Measurements from ENCODE around the gene LYRM1.

LYRM1 gene

DNA sequence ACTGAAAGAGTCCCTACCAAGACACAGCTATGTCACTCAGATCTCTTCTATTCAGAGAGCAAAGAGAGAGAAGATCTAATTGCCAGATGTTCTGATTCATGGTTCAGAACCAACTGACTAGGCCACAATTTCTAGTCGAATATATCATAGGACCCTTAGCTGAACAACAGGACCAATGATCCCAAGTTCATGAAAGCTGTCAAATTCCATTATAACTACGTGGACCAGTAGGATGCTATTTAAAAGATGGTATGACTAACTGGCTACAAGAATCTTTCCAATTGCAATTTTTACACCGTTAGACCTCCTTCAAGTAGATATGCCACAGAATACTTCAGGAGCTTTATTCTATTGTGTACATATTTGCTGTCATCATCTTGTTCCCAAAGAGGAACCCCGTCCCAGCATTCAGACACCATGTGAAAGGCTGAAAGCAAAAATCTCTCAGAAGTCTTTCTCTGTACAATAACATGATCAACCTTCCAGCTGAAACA lies 26.4 kb upstream of the LYRM1 start:
- in situ Hi-C loops (cut with HindIII; ENCODE audit: low pct_ligation_motif_present, low sequenced_read_pairs), result no loop called here
- no peak overlapping the region for H3K4me3 ChIP-seq (ENCODE audit: low read depth, low read length)
- no peaks in the 10 kb centered on the region for H3K27me3 ChIP-seq (replicated peaks)
- peak overlapping the region; percentile 46 for H3K27ac ChIP-seq
- TF ChIP-seq, protein P1, sequence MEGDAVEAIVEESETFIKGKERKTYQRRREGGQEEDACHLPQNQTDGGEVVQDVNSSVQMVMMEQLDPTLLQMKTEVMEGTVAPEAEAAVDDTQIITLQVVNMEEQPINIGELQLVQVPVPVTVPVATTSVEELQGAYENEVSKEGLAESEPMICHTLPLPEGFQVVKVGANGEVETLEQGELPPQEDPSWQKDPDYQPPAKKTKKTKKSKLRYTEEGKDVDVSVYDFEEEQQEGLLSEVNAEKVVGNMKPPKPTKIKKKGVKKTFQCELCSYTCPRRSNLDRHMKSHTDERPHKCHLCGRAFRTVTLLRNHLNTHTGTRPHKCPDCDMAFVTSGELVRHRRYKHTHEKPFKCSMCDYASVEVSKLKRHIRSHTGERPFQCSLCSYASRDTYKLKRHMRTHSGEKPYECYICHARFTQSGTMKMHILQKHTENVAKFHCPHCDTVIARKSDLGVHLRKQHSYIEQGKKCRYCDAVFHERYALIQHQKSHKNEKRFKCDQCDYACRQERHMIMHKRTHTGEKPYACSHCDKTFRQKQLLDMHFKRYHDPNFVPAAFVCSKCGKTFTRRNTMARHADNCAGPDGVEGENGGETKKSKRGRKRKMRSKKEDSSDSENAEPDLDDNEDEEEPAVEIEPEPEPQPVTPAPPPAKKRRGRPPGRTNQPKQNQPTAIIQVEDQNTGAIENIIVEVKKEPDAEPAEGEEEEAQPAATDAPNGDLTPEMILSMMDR (IDR thresholded peaks at IDR 0.05; ENCODE audit: low read depth, low read length, missing control alignments), result no peak
- DNase-seq, result no peak
- H3K36me3 ChIP-seq (replicated peaks), result no peaks in the 10 kb centered on the region

DNA sequence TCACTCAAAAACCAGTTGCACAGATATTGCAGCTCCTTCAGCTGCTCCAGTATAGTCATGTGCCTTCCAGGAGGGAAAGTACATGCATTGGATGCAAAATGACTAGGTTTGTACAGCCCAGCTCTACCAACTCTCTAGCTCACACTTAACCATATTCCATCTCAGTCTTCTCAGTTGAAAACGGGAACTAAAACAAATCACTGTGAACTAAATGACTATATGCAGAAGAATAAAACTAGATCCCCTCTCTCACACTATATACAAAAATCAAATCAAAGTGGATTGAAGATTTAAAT lies 25.3 kb upstream of the LYRM1 start:
- TF ChIP-seq, protein P1 (IDR thresholded peaks at IDR 0.05; ENCODE audit: low read depth, low read length, missing control alignments), result no peak

DNA sequence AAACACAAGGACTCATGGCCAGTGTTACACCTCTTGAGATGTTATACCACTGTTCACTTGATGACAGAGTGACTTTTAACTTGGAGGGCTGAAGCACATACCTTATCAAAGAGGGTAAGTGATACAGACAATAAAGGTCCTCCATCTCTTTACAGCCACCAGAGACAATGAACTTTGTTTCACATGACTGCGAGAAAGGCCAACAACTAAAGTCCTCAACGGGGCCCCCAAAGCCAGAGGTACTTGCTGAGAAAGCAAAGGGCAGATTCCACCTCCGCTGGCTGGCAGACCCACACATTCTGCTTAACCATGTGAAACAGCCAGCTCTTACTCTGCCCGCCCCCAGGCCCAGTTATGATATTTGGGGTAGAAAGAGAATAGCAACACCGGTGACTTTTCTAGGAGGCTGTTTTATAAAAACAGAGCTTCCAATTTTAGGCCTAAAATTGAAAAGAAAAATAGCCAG lies 21.9 kb upstream of the LYRM1 start:
- TF ChIP-seq, protein P1 (IDR thresholded peaks at IDR 0.05; ENCODE audit: low read depth, low read length, missing control alignments), result no peak
- in situ Hi-C loops (cut with HindIII; ENCODE audit: low pct_ligation_motif_present, low sequenced_read_pairs), result no loop called here
- Histone ChIP-seq H3K4me3 (ENCODE audit: low read depth, low read length) (no peak overlapping the region), H3K27me3 (replicated peaks) (no peaks in the 10 kb centered on the region), H3K36me3 (replicated peaks) (no peaks in the 10 kb centered on the region), H3K27ac (peak overlapping the region; percentile 47)
- DNase-seq, result no peak

More for the DNA sequence above, 25.3 kb upstream of the LYRM1 start:
- Histone ChIP-seq H3K4me3 (ENCODE audit: low read depth, low read length) (no peak overlapping the region), H3K27ac (no peak overlapping the region), H3K36me3 (replicated peaks) (no peaks in the 10 kb centered on the region), H3K27me3 (replicated peaks) (no peaks in the 10 kb centered on the region)
- DNase-seq, result no peak
- in situ Hi-C loops (cut with HindIII; ENCODE audit: low pct_ligation_motif_present, low sequenced_read_pairs), result no loop called here

DNA sequence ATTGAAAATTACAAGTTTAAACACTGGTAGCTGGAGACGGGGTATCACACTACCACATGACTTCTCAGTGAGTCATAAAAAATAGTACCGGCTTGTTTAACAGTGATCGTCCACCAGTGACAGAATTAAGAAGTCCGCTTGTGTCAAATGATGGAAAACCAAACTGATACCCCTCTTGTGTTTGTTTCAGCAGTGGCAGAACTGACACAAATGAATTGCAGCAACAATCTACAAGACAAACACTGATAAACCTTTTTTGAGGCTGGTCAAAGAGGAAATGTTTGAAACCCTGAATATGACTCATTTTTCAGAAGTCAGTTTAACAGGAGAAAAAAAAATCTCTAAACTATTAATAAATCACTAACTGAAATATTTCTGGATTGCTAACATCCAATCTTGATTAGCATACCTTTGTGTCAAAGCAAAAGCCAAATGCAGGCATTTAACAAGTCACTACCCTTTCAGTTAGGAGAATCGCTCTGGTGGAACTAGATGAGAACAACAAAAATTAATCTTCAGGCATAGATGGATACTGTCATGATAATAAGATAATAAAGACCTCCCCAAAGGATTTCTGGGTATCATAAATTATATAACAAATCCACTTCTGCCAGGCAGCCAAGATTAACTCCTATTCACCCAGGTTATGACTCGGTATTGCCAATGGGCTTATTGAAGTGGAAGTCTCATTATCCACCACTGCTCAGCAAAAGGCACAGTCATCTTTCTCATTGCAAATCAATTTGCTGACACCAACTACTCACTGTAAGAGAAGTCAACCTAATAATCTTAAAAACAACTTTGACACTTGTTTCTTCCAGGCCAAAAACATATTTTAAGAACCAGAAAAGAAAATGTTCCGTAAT lies 21.2 kb upstream of the LYRM1 start:
- no peaks in the 10 kb centered on the region for H3K27me3 ChIP-seq (replicated peaks)
- H3K4me3 ChIP-seq (ENCODE audit: low read depth, low read length), result no peak overlapping the region
- TF ChIP-seq, protein P1 (IDR thresholded peaks at IDR 0.05; ENCODE audit: low read depth, low read length, missing control alignments), result no peak
- H3K27ac ChIP-seq, result peak overlapping the region; percentile 47
- no peaks in the 10 kb centered on the region for H3K36me3 ChIP-seq (replicated peaks)
- in situ Hi-C loops (cut with HindIII; ENCODE audit: low pct_ligation_motif_present, low sequenced_read_pairs), result no loop called here
- DNase-seq, result no peak

DNA sequence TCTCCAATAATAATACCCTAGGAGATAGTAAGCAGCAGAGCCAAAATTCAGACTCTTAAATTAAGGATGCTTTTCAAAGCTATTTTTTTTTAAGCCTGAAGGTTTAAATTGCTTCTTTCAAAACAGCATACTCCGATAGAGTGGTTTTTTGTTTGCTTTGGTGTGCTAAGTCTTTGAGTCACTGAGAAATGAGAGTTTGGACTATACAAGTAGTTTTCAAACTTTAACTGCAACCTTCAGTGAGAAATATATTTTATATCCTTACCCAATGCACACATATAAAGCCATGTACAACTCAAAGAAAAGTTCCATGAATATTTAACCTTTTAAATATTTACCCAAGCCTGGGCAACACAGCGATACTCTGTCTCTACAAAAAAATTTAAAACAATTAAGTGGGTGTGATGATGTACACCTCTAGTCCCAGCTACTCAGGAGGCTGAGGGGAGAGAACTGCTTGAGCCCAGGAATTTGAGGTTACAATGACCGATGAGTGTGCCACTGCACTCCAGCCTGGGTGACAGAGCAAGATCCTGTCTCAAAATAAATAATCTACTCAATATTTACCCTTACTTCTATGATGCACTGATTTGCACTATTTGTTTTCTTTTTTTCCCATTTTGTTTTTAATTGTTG lies 19.6 kb upstream of the LYRM1 start:
- Histone ChIP-seq H3K27ac (no peak overlapping the region), H3K36me3 (replicated peaks) (peaks cover 2% of the 10 kb centered on the region), H3K4me3 (ENCODE audit: low read depth, low read length) (no peak overlapping the region), H3K27me3 (replicated peaks) (no peaks in the 10 kb centered on the region)
- no peak for DNase-seq
- in situ Hi-C loops (cut with HindIII; ENCODE audit: low pct_ligation_motif_present, low sequenced_read_pairs), result no loop called here
- TF ChIP-seq, protein P1 (IDR thresholded peaks at IDR 0.05; ENCODE audit: low read depth, low read length, missing control alignments), result no peak
